HEK293 (cell line): ENCODE results near the gene TTF2.

ENCODE experiments used
- CTCF ChIA-PET: fragments of 350-600 bp; formaldehyde crosslinking; extraction: SDS; loops from one replicate; lab custom pipeline; 2021; ENCODE audit warnings: antibody characterized with exemption; lab: Yijun Ruan, JAX
- POLR2A ChIA-PET: fragments of 300-600 bp; formaldehyde crosslinking; extraction: SDS; loops from one replicate; lab custom pipeline; 2020; ENCODE audit warnings: antibody characterized with exemption, inconsistent platforms; lab: Yijun Ruan, JAX
- H3K27ac ChIP-seq: fragments of 200-500 bp; sonication (Bioruptor generic); 2 replicates; pipeline ENCODE4 v1.5.1; 2014; ENCODE audit warnings: low read depth, low read length, control low read depth, inconsistent platforms; ENCODE audit errors: extremely low read depth
- H3K36me3 ChIP-seq, 2 experiments: fragments of 200-500 bp in 1 of 2; sonication (Bioruptor generic) in 1 of 2; 1 replicate in 1 of 2; 2 replicates in 1 of 2; pipeline ENCODE4 v1.5.1; 2014 to 2017; ENCODE audit warnings: inconsistent platforms in 2 of 2, low read length in 2 of 2; ENCODE audit not compliant: control insufficient read depth in 2 of 2, insufficient read depth in 1 of 2
- H3K4me1 ChIP-seq: fragments of 200-500 bp; sonication (Bioruptor generic); 2 replicates; pipeline ENCODE4 v1.5.1; 2014; ENCODE audit warnings: mild to moderate bottlenecking, low read length, inconsistent platforms; ENCODE audit not compliant: control insufficient read depth, insufficient read depth
- H3K4me3 ChIP-seq: 2 replicates; pipeline ENCODE4 v1.5.1; 2011; ENCODE audit warnings: low read depth, mild to moderate bottlenecking, control low read depth, low read length, moderate library complexity
- H3K9me3 ChIP-seq: fragments of 200-500 bp; sonication (Bioruptor generic); 2 replicates; pipeline ENCODE4 v1.5.1; 2014; ENCODE audit warnings: low read depth, low read length, inconsistent platforms; ENCODE audit not compliant: control insufficient read depth, insufficient read depth
- AEBP2 ChIP-seq: fragments of 450-650 bp; formaldehyde crosslinking; IDR thresholded peaks from 2 replicates; pipeline ENCODE4 v1.5.1; 2016; ENCODE audit warnings: missing biosample characterization, missing genetic modification characterization, borderline replicate concordance
- ATF2 ChIP-seq: fragments of 450-650 bp; formaldehyde crosslinking; IDR thresholded peaks from 2 replicates; pipeline ENCODE4 v1.5.1; 2016; ENCODE audit warnings: missing biosample characterization, missing genetic modification characterization, low read depth
- BCL6B ChIP-seq: fragments of 450-650 bp; formaldehyde crosslinking; IDR thresholded peaks from 2 replicates; pipeline ENCODE4 v1.5.1; 2017; ENCODE audit warnings: missing biosample characterization, missing genetic modification characterization
- ELK4 ChIP-seq: IDR thresholded peaks from 2 replicates; pipeline ENCODE4 v1.6.1; 2011; ENCODE audit warnings: mild to moderate bottlenecking, low read depth, low read length, borderline replicate concordance
- GFI1B ChIP-seq: fragments of 450-650 bp; formaldehyde crosslinking; IDR thresholded peaks from 2 replicates; pipeline ENCODE4 v1.5.1; 2016; ENCODE audit warnings: missing biosample characterization, missing genetic modification characterization
- KLF1 ChIP-seq: fragments of 450-650 bp; formaldehyde crosslinking; IDR thresholded peaks from 2 replicates; pipeline ENCODE4 v1.5.1; 2016; ENCODE audit warnings: missing biosample characterization, missing genetic modification characterization
- KLF16 ChIP-seq: fragments of 450-650 bp; formaldehyde crosslinking; IDR thresholded peaks from 2 replicates; pipeline ENCODE4 v1.5.1; 2017; ENCODE audit warnings: missing biosample characterization, missing genetic modification characterization
- SP2 ChIP-seq: fragments of 450-650 bp; formaldehyde crosslinking; IDR thresholded peaks from 2 replicates; pipeline ENCODE4 v1.5.1; 2016; ENCODE audit warnings: missing biosample characterization, missing genetic modification characterization
- SP7 ChIP-seq: fragments of 450-650 bp; formaldehyde crosslinking; IDR thresholded peaks from 2 replicates; pipeline ENCODE4 v1.5.1; 2016; ENCODE audit warnings: missing biosample characterization, missing genetic modification characterization
- TSHZ1 ChIP-seq: fragments of 450-650 bp; formaldehyde crosslinking; IDR thresholded peaks from 2 replicates; pipeline ENCODE4 v1.5.1; 2016; ENCODE audit warnings: missing biosample characterization, missing genetic modification characterization, borderline replicate concordance
- ZBTB20 ChIP-seq: fragments of 450-650 bp; formaldehyde crosslinking; IDR thresholded peaks from 2 replicates; pipeline ENCODE4 v1.5.1; 2016; ENCODE audit warnings: missing biosample characterization, missing genetic modification characterization
- ZBTB44 ChIP-seq: fragments of 450-650 bp; IDR thresholded peaks from 2 replicates; pipeline ENCODE4 v1.5.1; 2018; ENCODE audit warnings: missing biosample characterization, mild to moderate bottlenecking, missing genetic modification characterization
- ZBTB48 ChIP-seq: fragments of 450-650 bp; formaldehyde crosslinking; IDR thresholded peaks from 2 replicates; pipeline ENCODE4 v1.5.1; 2016; ENCODE audit warnings: missing biosample characterization, missing genetic modification characterization
- ZNF16 ChIP-seq: fragments of 450-650 bp; formaldehyde crosslinking; IDR thresholded peaks from 2 replicates; pipeline ENCODE4 v1.5.1; 2016; ENCODE audit warnings: low read depth, missing biosample characterization, missing genetic modification characterization
- ZNF202 ChIP-seq: fragments of 450-650 bp; formaldehyde crosslinking; IDR thresholded peaks from 2 replicates; pipeline ENCODE4 v1.5.1; 2016; ENCODE audit warnings: missing biosample characterization, missing genetic modification characterization, borderline replicate concordance
- ZNF280D ChIP-seq: fragments of 450-650 bp; formaldehyde crosslinking; IDR thresholded peaks from 2 replicates; pipeline ENCODE4 v1.5.1; 2016; ENCODE audit warnings: missing biosample characterization, missing genetic modification characterization
- ZNF324 ChIP-seq: fragments of 450-650 bp; formaldehyde crosslinking; IDR thresholded peaks from 2 replicates; pipeline ENCODE4 v1.5.1; 2016; ENCODE audit warnings: missing biosample characterization, missing genetic modification characterization
- ZNF341 ChIP-seq: fragments of 450-650 bp; formaldehyde crosslinking; IDR thresholded peaks from 2 replicates; pipeline ENCODE4; 2016; ENCODE audit warnings: low read depth, missing biosample characterization, missing genetic modification characterization
- ZNF366 ChIP-seq: fragments of 450-650 bp; formaldehyde crosslinking; conservative IDR thresholded peaks from 2 replicates; pipeline ENCODE4 v1.5.1; 2016; ENCODE audit warnings: missing biosample characterization, missing genetic modification characterization
- ZNF37A ChIP-seq: fragments of 450-650 bp; IDR thresholded peaks from 2 replicates; pipeline ENCODE4 v1.5.1; 2018; ENCODE audit warnings: missing biosample characterization, missing genetic modification characterization
- ZNF544 ChIP-seq: fragments of 450-650 bp; formaldehyde crosslinking; IDR thresholded peaks from 2 replicates; pipeline ENCODE4 v1.5.0; 2017; ENCODE audit warnings: missing biosample characterization, missing genetic modification characterization
- ZNF561 ChIP-seq: fragments of 450-650 bp; IDR thresholded peaks from 2 replicates; pipeline ENCODE4 v1.5.1; 2018; ENCODE audit warnings: missing biosample characterization, missing genetic modification characterization, borderline replicate concordance
- ZSCAN23 ChIP-seq: fragments of 450-650 bp; formaldehyde crosslinking; IDR thresholded peaks from 2 replicates; pipeline ENCODE4 v1.5.1; 2016; ENCODE audit warnings: missing biosample characterization, missing genetic modification characterization

TTF2 gene

GRCh38 chr1:117121589-117122329, 61.6 kb downstream of the TTF2 start, which contains the start of gene TRIM45:
Gene TRIM45 (minus strand): TSS chr1:117121749. CDS start chr1:117121201, 548 bp downstream.
- peak within 1 kb of the TSS; percentile 77 for H3K27ac ChIP-seq
- peaks cover 0 to 16% of the 10 kb centered on the region in 2 experiments; a peak in 1 of 3 replicates for H3K36me3 ChIP-seq
- POLR2A ChIA-PET = interaction anchor here (1.3 kb wide), 1 partner anchor 12 kb away, joined by 5 read pairs; no protein-coding TSS in a partner anchor
- no peaks in the 10 kb centered on the region for H3K9me3 ChIP-seq
- H3K4me3 ChIP-seq = peak within 1 kb of the TSS; percentile 80
- H3K4me1 ChIP-seq = no peaks in the 10 kb centered on the region
- CTCF ChIA-PET = interaction anchor here (0.5 to 3.0 kb wide), 19 partner anchors 8 to 632 kb away, joined by 3 to 18 read pairs (median 3); no protein-coding TSS in a partner anchor
- no peak for TF ChIP-seq ATF2
- no peak for TF ChIP-seq ZNF202 (tag by site-specific recombination)
- peak; percentile 89 for TF ChIP-seq ZNF561 (tag by site-specific recombination)
- no peak for TF ChIP-seq BCL6B
- TF ChIP-seq ZNF341 (tag by site-specific recombination) = peak; percentile 51; the same call in 1 of the 2 replicates
- no peak for TF ChIP-seq ZNF366 (tag by site-specific recombination)
- TF ChIP-seq GFI1B = no peak
- TF ChIP-seq ZNF16 (tag by site-specific recombination) = peak; percentile 93
- TF ChIP-seq ELK4 = no peak
- TF ChIP-seq ZNF280D (tag by site-specific recombination) = no peak
- TF ChIP-seq ZNF324 (tag by site-specific recombination) = 0 out of 2 replicates have a peak, but pooled peaks have one; percentile 41
- TF ChIP-seq ZBTB20 = peak; percentile 25; the same call in 1 of the 2 replicates
- TF ChIP-seq SP2 = peak; percentile 98
- TF ChIP-seq ZSCAN23 (tag by site-specific recombination) = no peak
- TF ChIP-seq SP7 (tag by site-specific recombination) = peak; percentile 44
- TF ChIP-seq ZNF544 (tag by site-specific recombination) = no peak
- TF ChIP-seq ZNF37A = no peak
- no peak for TF ChIP-seq AEBP2 (tag by site-specific recombination)
- no peak; the same call in 1 of the 2 replicates for TF ChIP-seq KLF1 (tag by site-specific recombination)
- no peak for TF ChIP-seq KLF16 (tag by site-specific recombination)
- TF ChIP-seq TSHZ1 (tag by site-specific recombination) = no peak; the same call in 1 of the 2 replicates
- TF ChIP-seq ZBTB44 (tag by site-specific recombination) = no peak
- TF ChIP-seq ZBTB48 (tag by site-specific recombination) = 0 out of 2 replicates have a peak, but pooled peaks have one; percentile 22
